Measurements from ENCODE around the gene WDR43. TPM values are rescaled to one million over a fixed set of nuclear protein-coding genes. Genes with fewer than 3 reads are reported as not detected.
A peak's percentile ranks its signal among the peaks of the same experiment; 100 is the strongest.

The WDR43 gene
- total RNA-seq, 1 donor from 2014 or later = 66.9 TPM

DNA sequence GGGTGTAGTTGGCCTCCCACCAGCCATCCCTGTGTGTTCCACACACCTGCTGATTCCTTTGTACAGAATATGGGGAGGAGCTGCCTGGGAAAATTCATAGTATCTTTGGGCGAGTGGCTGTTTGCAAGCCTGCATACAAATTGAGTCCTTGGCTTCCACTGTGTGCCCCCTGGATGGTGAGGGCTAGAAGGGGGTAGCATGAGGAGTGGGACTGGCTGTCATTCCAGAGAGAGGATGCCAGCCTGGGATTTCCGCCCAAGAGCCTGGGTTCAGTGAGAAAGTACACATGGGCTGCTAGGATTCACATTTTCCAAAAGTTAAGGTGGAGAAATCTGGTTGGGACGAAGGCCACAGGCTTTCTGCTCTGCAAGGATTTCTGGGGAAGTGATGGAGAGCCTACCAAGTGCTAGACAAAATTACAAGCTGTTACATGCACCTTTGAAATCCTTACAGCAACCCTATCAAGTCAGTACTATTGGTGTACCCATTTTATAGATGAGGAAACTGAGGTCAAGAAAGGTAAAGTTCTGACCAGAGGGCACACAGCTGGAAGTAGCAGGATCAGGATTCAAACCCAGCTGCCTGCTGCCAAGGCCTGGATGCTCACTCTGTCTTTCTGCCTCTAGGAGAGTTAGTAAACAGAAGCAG is 86.0 kb downstream of the WDR43 start:
- H3K4me3 Mint-ChIP-seq = no peak overlapping the region
- no peaks in the 10 kb centered on the region for H3K27me3 Mint-ChIP-seq
- H3K4me1 Mint-ChIP-seq (ENCODE audit: unreplicated experiment) = peaks cover 11% of the 10 kb centered on the region
- DNase-seq (ENCODE audit: extremely low spot score, unreplicated experiment) = no peak
- TF ChIP-seq, protein P1, sequence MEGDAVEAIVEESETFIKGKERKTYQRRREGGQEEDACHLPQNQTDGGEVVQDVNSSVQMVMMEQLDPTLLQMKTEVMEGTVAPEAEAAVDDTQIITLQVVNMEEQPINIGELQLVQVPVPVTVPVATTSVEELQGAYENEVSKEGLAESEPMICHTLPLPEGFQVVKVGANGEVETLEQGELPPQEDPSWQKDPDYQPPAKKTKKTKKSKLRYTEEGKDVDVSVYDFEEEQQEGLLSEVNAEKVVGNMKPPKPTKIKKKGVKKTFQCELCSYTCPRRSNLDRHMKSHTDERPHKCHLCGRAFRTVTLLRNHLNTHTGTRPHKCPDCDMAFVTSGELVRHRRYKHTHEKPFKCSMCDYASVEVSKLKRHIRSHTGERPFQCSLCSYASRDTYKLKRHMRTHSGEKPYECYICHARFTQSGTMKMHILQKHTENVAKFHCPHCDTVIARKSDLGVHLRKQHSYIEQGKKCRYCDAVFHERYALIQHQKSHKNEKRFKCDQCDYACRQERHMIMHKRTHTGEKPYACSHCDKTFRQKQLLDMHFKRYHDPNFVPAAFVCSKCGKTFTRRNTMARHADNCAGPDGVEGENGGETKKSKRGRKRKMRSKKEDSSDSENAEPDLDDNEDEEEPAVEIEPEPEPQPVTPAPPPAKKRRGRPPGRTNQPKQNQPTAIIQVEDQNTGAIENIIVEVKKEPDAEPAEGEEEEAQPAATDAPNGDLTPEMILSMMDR (conservative IDR thresholded peaks at IDR 0.05) = no peak
- no peaks in the 10 kb centered on the region for H3K9me3 Mint-ChIP-seq
- H3K27ac Mint-ChIP-seq = no peak overlapping the region
- H3K36me3 Mint-ChIP-seq = no peaks in the 10 kb centered on the region

DNA sequence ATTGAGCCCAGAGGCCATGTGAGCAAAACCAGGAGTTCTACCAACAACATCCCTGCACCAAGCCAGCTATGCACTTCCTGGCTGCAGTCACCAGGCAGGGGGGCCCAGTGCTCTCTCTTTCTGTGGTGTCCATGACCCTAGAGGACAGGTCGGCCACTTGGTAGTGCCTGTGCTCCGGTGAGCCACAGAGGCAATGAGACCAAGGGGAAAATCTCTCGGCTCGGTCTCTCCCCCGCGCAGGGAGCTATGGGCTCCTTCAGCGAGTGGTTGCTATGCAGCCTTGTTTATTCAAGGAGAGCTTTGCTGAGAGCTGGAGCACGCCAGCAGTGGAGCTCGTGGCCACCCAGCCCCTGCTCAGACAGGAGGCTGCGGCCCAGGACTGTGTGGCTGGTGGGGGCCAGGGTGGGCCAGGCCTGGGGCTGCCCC is 86.6 kb downstream of the WDR43 start, which contains the start of gene TOGARAM2:
TOGARAM2 (plus strand) TSS at position 283 of the 426 bp plus-strand sequence. CDS start 13,537 bp downstream, outside the sequence.
- no peaks in the 10 kb centered on the region for H3K36me3 Mint-ChIP-seq
- TF ChIP-seq, protein P1 (conservative IDR thresholded peaks at IDR 0.05) = no peak
- no peaks in the 10 kb centered on the region for H3K27me3 Mint-ChIP-seq
- H3K27ac Mint-ChIP-seq = peak within 1 kb of the TSS; percentile 29
- no peak within 1 kb of the TSS for H3K4me3 Mint-ChIP-seq
- DNase-seq (ENCODE audit: extremely low spot score, unreplicated experiment) = no peak
- peaks cover 11% of the 10 kb centered on the region for H3K4me1 Mint-ChIP-seq (ENCODE audit: unreplicated experiment)
- no peaks in the 10 kb centered on the region for H3K9me3 Mint-ChIP-seq

DNA sequence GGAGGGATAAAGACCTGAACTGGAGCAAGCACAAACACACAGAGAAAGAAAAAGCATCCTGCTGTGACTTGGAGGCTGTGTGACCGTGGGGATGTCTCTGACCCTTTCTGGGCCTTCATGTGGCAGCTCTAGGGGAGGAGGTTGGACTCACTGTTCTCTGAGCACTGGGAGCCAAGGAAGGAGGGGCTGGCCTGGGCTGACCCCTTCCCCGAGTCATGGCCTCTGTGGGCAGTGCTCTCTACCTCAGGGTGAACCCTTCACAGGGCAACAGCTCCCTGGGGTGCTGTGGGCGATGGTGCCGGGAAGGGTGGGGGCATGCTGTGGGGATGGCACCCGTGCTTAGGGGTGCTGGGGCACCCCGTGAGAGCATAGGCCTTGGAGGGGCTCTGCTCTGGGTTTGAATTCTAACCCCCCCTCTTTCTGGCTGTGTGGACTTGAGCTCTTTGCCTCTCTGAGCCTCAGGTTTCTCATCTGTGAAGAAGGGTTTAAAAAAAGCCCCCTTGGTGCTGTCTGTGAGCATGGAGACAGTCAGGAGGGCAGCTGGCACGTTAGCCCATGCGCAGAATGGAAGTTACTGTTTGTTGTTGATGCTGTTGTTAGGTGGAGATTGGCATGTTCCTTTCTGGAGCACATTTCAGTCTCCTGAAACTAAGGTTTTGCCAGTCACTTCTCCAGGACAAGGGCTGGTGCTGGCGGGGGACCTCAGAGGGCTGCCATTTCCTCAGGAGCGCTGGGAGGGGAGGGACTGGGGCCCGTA is 87.3 kb downstream of the WDR43 start:
- TF ChIP-seq, protein P1 (conservative IDR thresholded peaks at IDR 0.05) = no peak
- Mint-ChIP-seq H3K4me1 (ENCODE audit: unreplicated experiment) (peaks cover 10% of the 10 kb centered on the region), H3K36me3 (no peaks in the 10 kb centered on the region), H3K27me3 (no peaks in the 10 kb centered on the region), H3K27ac (peak overlapping the region; percentile 29), H3K4me3 (no peak overlapping the region), H3K9me3 (no peaks in the 10 kb centered on the region)
- DNase-seq (ENCODE audit: extremely low spot score, unreplicated experiment) = no peak

DNA sequence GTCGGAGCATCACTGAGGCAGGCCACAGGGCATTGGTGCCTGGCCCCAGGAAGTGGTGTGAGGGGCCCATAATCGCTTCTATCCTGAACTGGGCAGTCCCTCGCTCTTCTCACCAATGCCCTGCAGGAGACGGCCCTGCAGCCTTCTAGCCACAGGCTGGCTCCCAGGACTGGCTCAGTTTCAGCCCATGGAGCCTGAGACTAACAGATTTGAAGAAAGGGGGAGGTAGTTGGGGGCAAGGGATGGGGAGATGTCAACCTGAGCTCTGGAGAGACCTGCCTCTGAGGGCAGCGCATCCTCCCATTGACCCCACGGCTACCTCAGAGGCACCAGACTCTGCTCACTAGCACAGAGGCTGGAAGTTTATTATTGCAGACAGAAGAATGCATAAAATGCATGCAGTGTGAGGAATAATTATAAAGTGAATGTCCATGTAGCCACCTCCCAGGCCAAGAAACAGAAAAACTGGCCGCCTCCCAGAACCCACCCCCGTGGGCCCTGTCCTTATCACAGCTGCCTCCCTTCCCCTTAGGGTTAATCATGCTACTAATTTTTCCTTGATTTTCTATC is 88.0 kb downstream of the WDR43 start:
- Mint-ChIP-seq H3K9me3 (no peaks in the 10 kb centered on the region), H3K36me3 (no peaks in the 10 kb centered on the region), H3K4me1 (ENCODE audit: unreplicated experiment) (peaks cover 10% of the 10 kb centered on the region), H3K4me3 (no peak overlapping the region), H3K27me3 (no peaks in the 10 kb centered on the region), H3K27ac (no peak overlapping the region)
- DNase-seq (ENCODE audit: extremely low spot score, unreplicated experiment) = no peak
- TF ChIP-seq, protein P1 (conservative IDR thresholded peaks at IDR 0.05) = no peak

DNA sequence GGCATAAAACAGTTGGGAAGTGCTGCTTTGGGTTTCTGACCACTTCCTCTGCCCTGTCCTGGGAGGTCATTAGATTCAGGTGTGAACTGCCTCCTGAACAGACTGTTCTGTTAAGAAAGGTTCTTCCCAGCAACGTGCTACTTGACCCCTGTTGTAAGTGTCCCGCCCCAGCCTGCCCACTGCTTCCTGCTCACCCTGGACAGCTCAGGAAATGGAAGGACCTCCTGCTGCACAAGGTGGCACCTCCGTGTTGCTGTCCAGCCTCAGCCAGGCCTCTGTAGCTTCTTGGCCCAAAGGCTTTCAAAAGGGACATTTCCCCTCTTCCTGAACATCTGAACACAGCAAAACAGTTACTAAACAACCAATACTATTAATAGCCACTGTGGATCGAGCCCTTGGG is 92.0 kb downstream of the WDR43 start:
- no peak overlapping the region for H3K27ac Mint-ChIP-seq
- H3K36me3 Mint-ChIP-seq = no peaks in the 10 kb centered on the region
- no peak for DNase-seq (ENCODE audit: extremely low spot score, unreplicated experiment)
- H3K4me1 Mint-ChIP-seq (ENCODE audit: unreplicated experiment) = peaks cover 5% of the 10 kb centered on the region
- H3K27me3 Mint-ChIP-seq = peaks cover 6% of the 10 kb centered on the region
- no peaks in the 10 kb centered on the region for H3K9me3 Mint-ChIP-seq
- TF ChIP-seq, protein P1 (conservative IDR thresholded peaks at IDR 0.05) = no peak
- no peak overlapping the region for H3K4me3 Mint-ChIP-seq
